HG03571 (cell line): ENCODE data around the gene CEP164.

ENCODE experiments used
- ATAC-seq: cut with Tn5 transposase; IDR thresholded peaks from one replicate; pipeline ENCODE4 v1.9.1; 2021; ENCODE audit not compliant: unreplicated experiment

The CEP164 gene

DNA sequence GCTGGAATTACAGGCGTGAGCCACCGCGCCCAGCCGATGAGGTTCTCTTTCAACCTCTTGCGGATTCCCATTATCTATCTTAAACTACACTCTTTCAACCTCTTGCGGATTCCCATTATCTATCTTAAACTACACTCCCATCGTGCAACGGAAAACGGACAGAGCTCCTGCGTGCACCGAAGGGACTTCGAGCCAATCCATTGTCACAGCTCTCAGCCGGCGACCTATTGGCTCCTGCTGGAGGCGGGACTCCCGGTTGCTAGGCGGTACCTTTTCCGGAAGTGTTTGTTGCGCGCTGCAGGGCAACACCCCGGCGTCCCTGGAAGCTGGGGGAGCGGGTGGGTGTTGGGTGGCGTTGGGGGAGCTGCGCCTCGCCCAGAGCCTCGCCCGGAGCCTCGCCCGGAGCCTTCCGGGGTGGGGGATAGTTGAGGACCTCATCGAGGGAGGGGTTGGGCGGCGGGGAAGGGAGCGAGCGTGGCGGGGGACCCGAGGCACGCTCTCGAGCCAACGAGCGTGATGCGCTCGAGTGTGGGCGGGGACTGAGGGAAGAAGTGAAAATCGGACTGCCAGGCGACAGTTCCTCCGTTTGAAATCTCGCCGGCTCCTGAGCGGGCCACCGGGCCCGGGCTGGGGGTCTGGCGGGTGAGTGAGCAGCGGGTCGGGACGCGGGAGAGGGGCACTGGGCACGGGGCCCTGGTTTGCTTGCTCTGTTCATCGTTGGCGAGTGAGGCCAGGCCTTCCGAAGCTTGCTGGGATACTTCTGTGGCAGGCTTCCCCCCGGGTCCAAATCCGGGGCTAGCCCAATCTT is at the start of gene CEP164:
CEP164 (plus strand) TSS at position 288 of the 808 bp plus-strand sequence. CDS start 10,733 bp downstream, outside the sequence.
- peak; percentile 93 for ATAC-seq

DNA sequence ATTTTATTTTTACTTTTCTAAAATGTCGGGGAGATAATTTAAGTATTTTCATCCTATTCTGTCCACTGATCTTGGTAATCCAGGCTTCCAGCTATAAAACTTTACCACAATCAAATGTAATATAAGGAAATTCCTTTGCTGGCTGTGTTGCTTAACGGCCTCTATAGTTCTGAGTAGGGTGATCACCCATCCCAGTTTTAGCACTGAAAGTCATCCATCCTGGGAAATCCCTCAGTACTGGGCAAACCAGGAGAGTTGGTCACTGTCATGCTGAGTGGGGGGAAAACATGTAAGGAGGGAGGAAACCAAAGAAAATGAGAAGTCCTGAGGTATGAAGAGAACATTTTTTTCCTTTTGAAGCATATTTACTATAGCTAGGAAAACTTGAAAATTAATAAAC is 49.3 kb upstream of the CEP164 start:
- no peak for ATAC-seq

GRCh38 chr11:117279711-117280376 is 47.8 kb upstream of the CEP164 start:
- no peak for ATAC-seq

- no peak for ATAC-seq
Observed at GRCh38 chr11:117281159-117281558, 46.5 kb upstream of the CEP164 start.

DNA sequence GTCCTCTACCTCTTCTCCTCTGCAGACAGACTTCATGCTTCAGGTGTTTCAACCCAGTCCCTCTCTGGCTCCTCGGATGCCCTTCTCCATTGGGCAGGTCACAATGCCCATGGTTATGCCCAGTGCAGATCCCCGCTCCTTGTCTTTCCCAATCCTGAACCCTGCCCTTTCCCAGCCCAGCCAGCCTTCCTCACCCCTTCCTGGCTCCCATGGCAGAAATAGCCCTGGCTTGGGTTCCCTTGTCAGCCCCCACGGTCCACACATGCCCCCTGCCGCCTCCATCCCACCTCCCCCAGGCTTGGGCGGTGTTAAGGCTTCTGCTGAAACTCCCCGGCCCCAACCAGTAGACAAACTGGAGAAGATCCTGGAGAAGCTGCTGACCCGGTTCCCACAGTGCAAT is 45.8 kb upstream of the CEP164 start:
- ATAC-seq: no peak

- no peak for ATAC-seq
Observed at GRCh38 chr11:117282956-117283355, 44.7 kb upstream of the CEP164 start.

DNA sequence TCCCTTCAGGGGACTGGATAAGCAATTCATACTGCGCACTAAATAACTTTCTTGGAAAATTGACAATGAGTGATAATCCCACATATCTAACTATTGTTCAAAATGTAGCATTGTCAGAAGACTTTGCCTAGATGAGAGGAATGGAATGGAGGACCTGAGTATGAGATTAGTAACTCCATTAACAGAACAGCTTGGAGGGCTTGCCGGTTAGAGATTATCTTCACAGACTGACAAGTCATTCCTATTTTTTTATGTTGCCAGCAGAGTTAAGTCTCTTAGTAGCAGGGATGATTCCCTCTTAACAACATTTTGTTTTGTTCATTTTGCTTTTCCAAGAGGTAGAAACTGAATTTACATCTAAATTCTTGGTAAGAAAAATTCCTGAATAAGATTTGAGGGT is 43.6 kb upstream of the CEP164 start:
- ATAC-seq: no peak

- ATAC-seq: no peak
Observed at GRCh38 chr11:117286588-117286987, 41.1 kb upstream of the CEP164 start.

- ATAC-seq: no peak
Observed at GRCh38 chr11:117287668-117288067, 40.0 kb upstream of the CEP164 start.

DNA sequence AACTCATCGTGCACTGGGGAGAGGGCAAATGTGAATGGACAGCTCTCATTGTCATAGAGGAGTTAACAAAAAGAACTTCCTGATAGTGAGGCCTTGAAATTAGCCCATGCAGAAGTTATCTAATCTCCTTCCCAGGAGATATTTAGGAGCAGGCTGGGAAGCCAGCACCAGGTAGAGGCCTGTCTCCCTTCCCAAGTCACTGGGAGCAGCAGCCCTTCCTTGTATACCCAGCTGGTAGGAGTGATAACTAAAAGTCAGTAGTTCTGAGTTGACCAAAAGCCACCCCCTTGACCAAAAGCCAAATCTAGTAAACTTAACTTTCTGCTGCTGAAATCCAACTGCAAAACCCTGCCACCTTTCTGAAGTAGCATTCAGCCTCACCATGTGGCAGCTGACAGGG is 37.9 kb upstream of the CEP164 start:
- no peak for ATAC-seq

- no peak for ATAC-seq
Observed at GRCh38 chr11:117290809-117291396, 36.8 kb upstream of the CEP164 start, which contains the start of gene BACE1-AS. BACE1-AS (plus strand) TSS chr11:117291346.

- no peak for ATAC-seq
Observed at GRCh38 chr11:117292616-117293015, 35.0 kb upstream of the CEP164 start.

GRCh38 chr11:117295438-117296137 is 32.1 kb upstream of the CEP164 start:
- no peak for ATAC-seq

- ATAC-seq: no peak
Observed at GRCh38 chr11:117296881-117297280, 30.8 kb upstream of the CEP164 start.

DNA sequence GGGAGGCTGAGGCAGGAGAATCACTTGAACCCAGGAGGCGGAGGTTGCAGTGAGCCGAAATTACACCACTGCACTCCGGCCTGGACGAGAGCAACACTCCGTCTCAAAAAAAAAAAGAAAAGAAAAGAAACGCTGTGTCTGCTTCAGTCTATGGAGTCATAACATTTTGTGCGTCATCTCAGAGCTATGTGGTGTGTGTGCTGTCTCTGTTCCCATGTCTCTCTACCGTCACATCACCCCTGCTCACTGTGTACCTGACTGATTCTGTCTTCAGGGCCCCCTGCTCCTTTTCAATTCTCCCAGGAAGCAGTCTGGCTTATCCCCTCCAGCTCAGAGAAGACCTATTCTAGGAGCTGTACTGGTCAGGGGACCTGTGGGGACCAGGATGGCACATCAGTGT is 29.5 kb upstream of the CEP164 start:
- no peak for ATAC-seq

DNA sequence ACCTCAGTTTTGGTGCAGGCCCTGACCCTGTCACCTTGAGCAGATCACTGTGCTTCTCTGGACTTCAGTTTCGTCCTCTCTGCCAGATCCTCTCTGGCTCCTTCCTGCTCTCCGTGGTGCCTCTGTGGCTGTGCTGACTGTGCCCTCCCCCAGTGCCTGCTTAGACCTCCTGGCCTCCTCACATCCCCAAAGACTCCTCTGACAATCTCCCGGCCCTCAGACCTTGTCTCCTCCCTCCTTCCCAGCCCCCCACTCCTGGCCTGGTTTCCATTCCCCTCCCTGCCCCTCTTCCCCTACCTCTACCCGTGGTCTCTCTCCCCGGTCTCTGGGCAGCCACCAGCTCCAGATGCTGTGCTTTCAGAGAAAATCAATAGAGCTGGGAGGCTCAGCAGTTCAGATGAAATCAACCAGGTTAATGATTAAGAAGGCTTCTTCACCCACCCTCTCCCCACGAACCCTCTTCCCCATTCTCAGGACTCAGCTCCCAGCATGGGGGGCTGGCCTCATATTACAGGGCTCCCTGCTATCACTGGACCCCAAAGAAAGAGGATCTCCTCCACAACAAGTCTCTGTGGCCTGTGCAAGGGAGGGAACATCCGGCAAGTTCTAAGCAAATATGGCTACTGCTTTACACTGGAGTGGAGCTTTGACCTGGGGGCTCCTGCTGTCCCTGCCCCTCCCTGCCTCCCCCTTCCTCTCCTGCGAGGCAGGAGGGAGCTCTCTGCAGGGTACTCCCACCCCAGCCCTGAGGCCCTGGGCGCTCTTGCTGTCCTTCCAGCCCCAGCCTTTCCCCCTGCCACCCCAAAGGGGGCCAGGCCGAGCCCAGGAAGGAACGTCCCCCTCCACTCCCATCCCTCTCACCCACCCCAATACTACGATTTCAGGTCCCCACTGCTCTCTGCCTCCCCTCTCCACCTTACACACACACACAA is 28.0 kb upstream of the CEP164 start:
- no peak for ATAC-seq

DNA sequence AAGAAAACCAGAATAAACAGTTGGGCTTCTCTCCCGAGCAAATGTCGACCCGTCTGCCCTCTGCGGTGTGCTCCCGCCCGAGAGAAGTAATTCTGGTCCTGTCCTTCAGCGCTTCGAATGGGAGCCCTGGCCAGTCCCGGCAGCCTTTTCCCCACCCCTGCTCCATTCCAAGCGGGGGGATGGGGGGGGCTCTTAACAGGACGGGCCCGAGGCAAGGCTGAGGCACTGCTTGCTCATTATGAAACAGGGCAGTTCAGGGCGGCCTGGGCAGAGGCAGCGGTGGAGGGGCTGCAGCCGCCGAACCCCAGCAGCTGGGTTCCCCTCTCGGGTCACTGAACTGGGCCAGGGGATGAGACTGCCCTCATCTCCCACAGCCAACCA is 27.4 kb upstream of the CEP164 start:
- ATAC-seq: no peak

GRCh38 chr11:117300773-117301172 is 26.9 kb upstream of the CEP164 start:
- no peak for ATAC-seq

DNA sequence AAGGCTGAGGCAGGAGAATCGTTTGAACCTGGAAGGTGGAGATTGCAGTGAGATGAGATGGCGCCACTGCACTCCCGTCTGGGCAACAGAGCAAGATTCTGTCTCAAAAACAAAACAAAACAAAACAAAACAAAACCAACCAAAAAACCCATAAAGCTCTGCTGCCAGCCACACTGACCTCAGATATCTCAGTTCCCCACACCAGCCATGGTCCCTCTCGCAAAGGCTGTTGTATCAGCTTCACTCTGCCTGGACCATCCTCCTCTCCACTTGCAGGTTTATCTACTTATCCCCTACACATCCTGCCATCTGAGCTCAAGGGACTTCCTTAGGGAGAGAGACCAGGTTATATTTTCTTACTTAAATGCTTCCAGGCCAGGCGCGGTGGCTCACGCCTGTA is 25.4 kb upstream of the CEP164 start:
- ATAC-seq: no peak

- no peak for ATAC-seq
Observed at GRCh38 chr11:117303101-117303500, 24.6 kb upstream of the CEP164 start.
